Nephron progenitor cell (in vitro differentiated cells): ENCODE results near the gene CFDP1.

Experiments
- DNase-seq: peaks from one replicate; pipeline ENCODE4 v3.0.0; 2021
- H3K27ac Mint-ChIP-seq: 2 replicates; pipeline ENCODE4 v1.8.0; 2021; ENCODE audit warnings: mild to moderate bottlenecking, moderate library complexity, mixed read lengths
- H3K27me3 Mint-ChIP-seq: 2 replicates; pipeline ENCODE4 v1.8.0; 2021; ENCODE audit warnings: mild to moderate bottlenecking, low read depth, mixed read lengths; ENCODE audit not compliant: poor library complexity
- H3K36me3 Mint-ChIP-seq: 2 replicates; pipeline ENCODE4 v1.8.0; 2021; ENCODE audit warnings: low read depth, mixed read lengths
- H3K4me1 Mint-ChIP-seq: 2 replicates; pipeline ENCODE4 v1.8.0; 2021; ENCODE audit warnings: mixed read lengths
- H3K4me3 Mint-ChIP-seq: 2 replicates; pipeline ENCODE4 v1.8.0; 2021; ENCODE audit warnings: mild to moderate bottlenecking, moderate library complexity, mixed read lengths
- H3K9me3 Mint-ChIP-seq: 2 replicates; pipeline ENCODE4 v1.8.0; 2021; ENCODE audit warnings: mild to moderate bottlenecking, moderate library complexity, mixed read lengths
- CTCF ChIP-seq: fragments of 200-600 bp; sonication (generic); IDR thresholded peaks from 2 replicates; pipeline ENCODE4 v1.5.0; 2021; ENCODE audit warnings: antibody characterized with exemption

Gene CFDP1

GRCh38 chr16:75260851-75261589 lies 172.3 kb downstream of the CFDP1 start:
- Mint-ChIP-seq H3K36me3 (no peaks in the 10 kb centered on the region), H3K4me1 (peaks cover 76% of the 10 kb centered on the region), H3K27me3 (no peaks in the 10 kb centered on the region), H3K27ac (peak overlapping the region; percentile 30), H3K9me3 (no peaks in the 10 kb centered on the region), H3K4me3 (no peak overlapping the region)
- DNase-seq, result no peak
- TF ChIP-seq CTCF, result no peak

GRCh38 chr16:75258807-75259141 lies 174.5 kb downstream of the CFDP1 start:
- no peak overlapping the region for H3K27ac Mint-ChIP-seq
- H3K4me1 Mint-ChIP-seq, result peaks cover 82% of the 10 kb centered on the region
- no peaks in the 10 kb centered on the region for H3K36me3 Mint-ChIP-seq
- no peak for TF ChIP-seq CTCF
- H3K9me3 Mint-ChIP-seq, result no peaks in the 10 kb centered on the region
- H3K27me3 Mint-ChIP-seq, result no peaks in the 10 kb centered on the region
- H3K4me3 Mint-ChIP-seq, result no peak overlapping the region
- no peak for DNase-seq

- no peaks in the 10 kb centered on the region for H3K36me3 Mint-ChIP-seq
- no peaks in the 10 kb centered on the region for H3K9me3 Mint-ChIP-seq
- no peak overlapping the region for H3K4me3 Mint-ChIP-seq
- no peak for DNase-seq
- no peak for TF ChIP-seq CTCF
- no peaks in the 10 kb centered on the region for H3K27me3 Mint-ChIP-seq
- peaks cover 82% of the 10 kb centered on the region for H3K4me1 Mint-ChIP-seq
- peak overlapping the region; percentile 61 for H3K27ac Mint-ChIP-seq
Measured at GRCh38 chr16:75257886-75258806, 175.2 kb downstream of the CFDP1 start.

- Mint-ChIP-seq H3K4me3 (peak overlapping the region; percentile 49), H3K4me1 (peaks cover 82% of the 10 kb centered on the region), H3K9me3 (no peaks in the 10 kb centered on the region), H3K27ac (peak overlapping the region; percentile 59), H3K36me3 (no peaks in the 10 kb centered on the region), H3K27me3 (no peaks in the 10 kb centered on the region)
- no peak for TF ChIP-seq CTCF
- DNase-seq, result peak; percentile 58
Measured at GRCh38 chr16:75256696-75257343, 176.5 kb downstream of the CFDP1 start.

- TF ChIP-seq CTCF, result no peak
- Mint-ChIP-seq H3K27ac (no peak overlapping the region), H3K9me3 (no peaks in the 10 kb centered on the region), H3K4me1 (peaks cover 79% of the 10 kb centered on the region), H3K36me3 (no peaks in the 10 kb centered on the region), H3K27me3 (no peaks in the 10 kb centered on the region), H3K4me3 (no peak overlapping the region)
- no peak for DNase-seq
Measured at GRCh38 chr16:75256059-75256571, 177.2 kb downstream of the CFDP1 start.
